Activated T-helper 1 cell treated with Interleukin-2 at 50 U/mL for 16 hours (primary cell): Measurements from ENCODE around the gene NRG4.
"Not testable (repeated sequence)": the region's sequence is repeated elsewhere in the genome, so short reads cannot be mapped to it uniquely, and the experiment has no call there.

Experiments
- DNase-seq: peaks from one replicate; pipeline ENCODE4 v3.0.0-alpha.2; 2020; ENCODE audit warnings: low read depth

Gene NRG4

DNA sequence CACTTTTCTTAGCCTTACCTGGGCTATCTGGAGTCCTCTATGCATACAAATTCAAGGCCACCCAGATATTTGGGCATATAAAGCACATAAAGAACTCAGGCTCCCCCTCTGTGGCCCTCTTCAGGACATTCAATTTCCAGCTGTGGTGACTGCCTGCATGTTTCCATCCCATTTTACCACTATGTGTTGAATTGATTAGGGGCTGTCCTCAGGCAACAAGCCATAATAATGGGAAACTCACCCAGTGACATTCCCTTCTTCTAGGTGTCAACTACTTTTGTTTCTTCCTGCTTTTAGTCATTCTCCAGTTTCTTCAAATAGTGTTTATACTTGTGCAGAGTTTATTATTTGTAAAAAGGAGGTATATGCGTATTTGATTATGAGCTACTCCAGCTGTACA is 18.0 kb downstream of the NRG4 start:
- DNase-seq: no peak

DNA sequence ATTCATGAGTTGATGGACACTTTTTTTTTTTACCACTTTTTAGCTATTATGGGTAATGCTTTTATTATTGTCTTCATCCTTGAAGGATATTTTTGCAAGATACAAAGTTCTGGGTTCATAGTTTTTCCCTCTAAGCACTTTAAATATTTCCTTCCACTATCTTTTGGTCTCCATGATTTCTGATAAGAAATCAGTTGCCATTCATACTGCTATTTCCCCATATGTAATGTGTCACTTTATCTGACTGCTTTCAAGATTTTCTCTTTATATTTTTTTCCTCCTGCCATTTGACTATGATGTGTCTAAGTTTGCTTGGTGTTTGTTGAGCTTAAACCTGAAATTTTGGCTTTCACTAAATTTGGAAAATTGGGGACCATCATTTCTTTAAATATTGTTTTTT is 19.3 kb downstream of the NRG4 start:
- DNase-seq: no peak

DNA sequence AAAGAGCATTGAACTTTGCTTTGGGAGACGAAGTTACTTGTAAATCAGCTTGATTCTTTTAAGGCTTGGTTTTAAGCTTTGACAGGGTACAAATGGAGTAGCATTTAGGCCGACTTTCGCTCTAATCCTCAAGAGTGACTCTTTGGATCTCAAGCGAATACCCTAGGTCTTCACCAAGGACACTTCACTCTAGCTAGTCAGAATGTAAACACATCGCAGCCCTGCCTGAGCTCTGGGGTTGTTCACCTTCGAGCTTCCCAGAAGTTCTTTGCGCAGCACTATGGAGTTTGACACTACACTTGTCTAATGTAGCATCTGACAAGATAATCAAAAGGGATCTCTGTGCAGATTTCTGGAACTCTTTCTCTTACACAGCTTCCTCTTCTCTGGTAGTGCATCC is 22.3 kb downstream of the NRG4 start:
- DNase-seq: no peak

DNA sequence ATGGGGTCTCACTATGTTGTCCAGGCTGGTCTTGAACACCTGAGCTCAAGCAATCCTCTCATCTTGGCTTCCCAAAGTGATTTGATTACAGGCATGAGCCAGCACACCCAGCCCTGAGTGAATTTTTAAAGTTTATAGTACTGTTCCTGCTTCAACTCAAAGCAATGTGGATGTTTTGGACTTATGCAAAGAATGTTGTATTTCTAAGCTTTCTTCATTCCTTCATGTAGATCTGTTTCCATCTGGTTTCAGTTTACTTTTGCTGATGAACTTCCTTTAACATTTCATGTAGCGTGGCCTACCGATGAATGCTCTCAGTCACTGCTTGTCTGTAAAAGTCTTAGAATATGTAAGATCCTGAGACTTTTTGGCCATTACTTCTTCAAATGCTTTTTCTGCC is 23.2 kb downstream of the NRG4 start:
- no peak for DNase-seq

DNA sequence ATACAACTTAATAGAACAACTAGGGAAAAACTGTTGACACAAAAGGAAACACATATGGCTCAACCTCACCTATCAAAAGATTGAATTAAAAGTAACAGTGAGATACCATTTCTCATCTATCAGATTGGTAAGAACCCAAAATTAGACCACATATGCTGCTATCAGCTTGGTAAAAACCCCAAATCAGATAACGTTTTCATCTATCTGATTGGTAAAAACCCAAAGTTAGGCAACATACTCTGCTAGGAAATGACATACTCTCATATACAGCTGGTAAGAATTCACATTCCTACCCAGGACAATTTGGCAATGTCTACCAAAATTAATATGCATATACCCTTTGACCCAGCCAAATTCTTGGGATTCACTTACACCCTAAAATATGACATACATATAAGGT is 26.3 kb downstream of the NRG4 start:
- DNase-seq: no peak

DNA sequence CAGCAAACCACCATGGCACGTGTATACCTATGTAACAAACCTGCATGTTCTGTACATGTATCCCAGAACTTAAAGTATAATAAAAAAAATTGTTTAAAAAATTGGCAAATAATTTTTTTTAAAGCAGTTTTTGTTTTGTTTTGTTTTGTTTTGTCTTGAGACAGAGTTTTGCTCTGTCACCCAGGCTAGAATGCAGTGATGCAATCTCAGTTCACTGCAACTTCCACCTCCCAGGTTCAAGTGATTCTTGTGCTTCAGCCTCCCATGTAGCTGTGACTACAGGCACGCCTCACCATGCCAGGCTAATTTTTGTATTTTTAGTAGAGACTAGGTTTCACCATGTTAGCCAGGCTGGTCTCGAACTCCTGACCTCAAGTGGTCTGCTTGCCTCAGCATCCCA is 27.5 kb downstream of the NRG4 start:
- not testable (repeated sequence) for DNase-seq

DNA sequence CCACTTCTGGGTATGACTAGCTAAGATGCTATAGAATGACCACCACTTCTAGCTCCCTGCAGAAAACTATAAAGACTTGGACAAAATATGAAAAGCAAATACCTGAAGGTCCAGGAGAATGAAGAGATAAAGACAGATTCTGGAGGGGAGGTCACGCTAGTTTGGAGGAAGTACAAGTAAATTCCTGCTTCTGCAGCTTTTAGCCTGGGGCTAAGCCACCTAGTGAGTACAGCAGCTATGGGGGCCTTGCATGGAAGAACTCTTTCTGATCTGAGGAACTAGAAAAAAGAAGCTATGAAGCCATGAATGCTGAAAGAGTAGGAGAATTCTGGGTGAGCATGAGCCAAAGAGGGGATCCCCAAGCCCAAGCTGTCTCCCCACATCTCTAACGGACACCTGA is 29.8 kb downstream of the NRG4 start:
- DNase-seq: no peak

DNA sequence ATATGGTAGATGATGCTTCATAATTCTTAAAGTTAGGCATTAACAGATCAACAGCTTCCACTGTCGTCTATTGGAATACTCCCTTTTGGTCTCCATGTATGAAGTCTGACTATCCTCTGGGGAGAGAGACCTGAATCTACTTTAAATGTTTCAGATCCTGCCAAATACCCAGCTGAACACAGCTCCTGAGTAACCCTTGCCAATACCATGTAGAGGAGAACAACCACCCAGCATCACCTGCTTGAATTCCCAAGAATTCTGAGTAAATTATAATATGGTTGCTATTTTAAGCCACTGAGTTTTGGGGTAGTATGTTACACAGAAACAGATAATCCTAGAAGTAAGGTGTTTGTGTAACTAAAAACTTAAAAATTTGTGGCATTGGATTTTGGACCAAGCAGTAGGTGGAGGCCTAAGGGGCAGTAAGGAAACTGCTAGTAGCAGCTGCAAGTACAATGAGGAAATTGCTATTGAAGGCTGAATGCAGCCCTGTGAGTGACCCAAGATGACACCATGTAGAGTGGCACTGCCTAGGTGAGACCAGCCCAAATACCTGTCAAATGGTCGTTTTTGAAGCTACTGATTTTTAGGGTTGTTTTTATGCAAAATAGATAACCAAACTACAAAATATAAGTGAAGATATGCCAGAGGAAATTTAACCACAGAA is 30.9 kb downstream of the NRG4 start:
- DNase-seq: no peak

DNA sequence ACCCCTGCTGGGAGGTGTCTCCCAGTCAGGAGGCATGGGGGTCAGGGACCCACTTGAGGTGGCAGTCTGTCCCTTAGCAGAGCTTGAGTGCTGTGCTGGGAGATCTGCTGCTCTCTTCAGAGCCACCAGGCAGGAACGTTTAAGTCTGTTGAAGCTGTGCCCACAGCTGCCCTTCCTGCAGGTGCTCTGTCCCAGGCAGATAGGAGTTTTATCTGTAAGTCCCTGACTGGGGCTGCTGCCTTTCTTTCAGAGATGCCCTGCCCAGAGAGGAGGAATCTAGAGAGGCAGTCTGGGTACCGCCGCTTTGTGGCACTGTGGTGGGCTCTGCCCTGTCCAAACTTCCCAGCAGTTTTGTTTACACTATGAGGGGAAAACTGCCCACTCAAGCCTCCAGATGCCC is 35.5 kb downstream of the NRG4 start:
- DNase-seq: not testable (repeated sequence)

DNA sequence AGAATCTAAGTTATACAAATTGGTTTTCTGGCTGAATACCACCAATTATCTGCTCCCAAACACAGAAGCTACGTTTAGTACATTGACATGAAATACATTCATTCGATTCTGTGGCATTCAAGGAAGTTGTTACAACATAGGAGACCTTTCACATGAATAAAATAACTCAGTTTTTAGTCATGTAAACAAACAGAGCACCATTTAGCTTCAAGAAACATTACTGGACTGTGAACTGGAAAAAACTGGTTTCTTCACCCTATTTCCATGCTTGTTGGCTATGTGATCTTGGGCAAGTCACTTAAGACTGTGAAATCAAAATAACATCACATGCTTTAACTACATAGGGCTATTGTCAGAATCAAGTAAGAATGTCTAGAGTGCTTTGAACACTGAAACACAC is 46.2 kb downstream of the NRG4 start:
- DNase-seq: no peak

DNA sequence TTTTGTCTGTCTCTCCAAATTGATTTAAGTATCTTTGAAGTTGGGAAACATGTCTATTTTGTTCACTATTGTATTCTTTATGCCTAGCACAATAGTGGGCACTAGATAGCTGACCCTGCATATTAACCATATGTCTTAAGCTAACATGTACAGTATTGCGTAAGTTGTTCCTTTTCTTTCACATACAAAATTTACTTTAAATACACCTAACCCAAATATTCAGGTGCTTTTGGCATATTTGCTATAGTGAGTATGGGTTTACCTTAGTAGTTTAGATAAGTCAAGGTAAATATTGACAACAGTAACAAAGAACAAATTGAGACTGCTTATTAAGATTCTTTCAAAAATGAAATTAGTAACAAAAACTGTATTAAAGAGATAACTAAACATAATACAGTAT is 50.9 kb downstream of the NRG4 start:
- DNase-seq: no peak

DNA sequence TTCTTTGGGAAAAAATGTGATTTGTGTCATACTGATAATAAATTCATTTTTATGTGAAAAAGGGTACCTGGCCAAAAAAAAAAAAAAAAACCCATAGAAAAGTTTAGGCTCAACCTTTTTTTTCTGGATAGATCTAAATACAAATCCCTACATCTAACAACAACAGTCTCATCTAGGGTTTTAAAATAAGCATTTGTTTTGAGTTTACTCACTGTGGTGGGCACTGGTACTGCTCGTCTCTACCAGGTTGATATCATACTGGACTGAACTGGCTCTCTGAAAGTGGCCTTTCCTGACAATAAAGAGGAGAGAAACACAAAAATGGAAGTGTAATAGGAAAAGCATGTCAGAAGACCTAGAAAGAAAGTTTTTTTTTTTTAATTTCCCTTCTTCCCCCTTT is 56.5 kb downstream of the NRG4 start:
- no peak for DNase-seq

DNA sequence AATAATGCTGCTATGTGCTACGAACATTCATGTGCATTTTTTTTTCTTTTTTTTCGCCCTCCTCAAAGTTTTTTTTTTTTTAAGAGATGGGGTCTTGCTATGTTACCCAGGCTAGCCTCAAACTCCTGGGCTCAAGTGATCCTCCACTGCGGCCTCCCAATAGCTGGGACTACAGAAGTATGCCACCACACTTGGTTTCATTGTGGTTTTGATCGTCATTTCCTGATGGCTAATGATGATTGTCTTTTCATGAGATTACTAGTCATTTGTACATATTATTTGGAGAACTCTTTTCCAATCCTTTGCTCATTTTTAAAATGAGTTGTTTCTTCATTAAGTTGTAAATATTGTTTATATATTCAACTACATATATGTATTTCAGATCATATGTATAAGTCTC is 59.7 kb downstream of the NRG4 start:
- no peak for DNase-seq

DNA sequence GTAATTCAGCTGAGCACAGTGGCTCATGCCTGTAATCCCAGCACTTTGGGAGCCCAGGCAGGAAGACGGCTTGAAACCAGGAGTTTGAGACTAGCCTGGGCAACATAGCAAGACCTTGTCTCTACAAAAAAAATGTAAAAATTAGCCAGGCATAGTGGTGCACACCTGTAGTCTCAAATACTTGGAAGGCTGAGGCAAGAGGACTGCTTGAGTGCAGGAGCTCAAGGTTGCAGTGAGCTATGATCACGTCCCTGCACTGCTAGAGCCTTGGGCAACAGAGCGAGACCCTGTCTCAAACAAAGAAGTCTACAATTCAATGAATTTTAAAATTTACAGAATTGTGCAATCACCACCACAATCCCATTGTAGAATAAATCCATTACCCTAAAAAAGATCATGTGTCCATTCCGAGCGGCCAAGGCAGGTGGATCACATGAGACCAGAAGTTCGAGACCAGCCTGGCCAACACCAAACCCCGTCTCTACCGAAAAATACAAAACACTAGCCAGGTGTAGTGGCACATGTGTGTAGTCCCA is 63.4 kb downstream of the NRG4 start:
- no peak for DNase-seq

DNA sequence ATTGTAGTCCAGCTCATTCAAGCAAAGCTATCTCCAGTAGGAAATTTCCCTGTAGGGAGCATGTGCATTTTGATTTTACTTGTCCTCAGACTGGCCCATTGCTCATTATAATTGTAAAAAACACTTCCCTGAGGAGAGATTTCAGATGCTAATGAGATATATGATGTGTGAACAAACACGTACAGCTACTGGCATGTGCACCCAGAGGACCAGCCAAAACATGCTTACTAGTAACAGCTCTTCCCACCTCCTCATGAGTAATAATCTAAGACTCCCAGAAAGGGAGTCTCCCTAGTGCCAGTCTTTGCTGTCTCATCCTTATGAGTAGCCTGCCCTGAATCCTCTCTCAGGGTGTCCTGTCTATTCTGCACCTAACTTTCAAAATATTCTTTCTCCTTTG is 65.1 kb downstream of the NRG4 start:
- no peak for DNase-seq

DNA sequence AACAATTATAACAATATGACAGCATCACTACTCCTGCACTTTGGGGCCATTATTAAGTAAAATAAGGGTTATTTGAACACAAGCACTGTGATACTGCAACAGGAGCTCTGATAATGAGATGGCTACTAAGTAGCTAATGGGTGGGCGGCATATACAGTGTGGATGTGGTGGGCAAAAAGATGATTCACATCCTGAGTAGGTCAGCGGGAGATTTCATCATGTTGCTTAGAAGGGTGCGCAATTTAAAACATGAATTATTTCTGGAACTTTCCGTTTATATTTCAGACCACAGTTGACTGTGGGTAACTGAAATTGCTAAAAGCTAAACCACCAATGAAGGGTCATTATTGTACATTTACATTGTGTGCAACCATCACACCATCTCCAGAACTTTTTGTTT is 66.3 kb downstream of the NRG4 start:
- DNase-seq: no peak

DNA sequence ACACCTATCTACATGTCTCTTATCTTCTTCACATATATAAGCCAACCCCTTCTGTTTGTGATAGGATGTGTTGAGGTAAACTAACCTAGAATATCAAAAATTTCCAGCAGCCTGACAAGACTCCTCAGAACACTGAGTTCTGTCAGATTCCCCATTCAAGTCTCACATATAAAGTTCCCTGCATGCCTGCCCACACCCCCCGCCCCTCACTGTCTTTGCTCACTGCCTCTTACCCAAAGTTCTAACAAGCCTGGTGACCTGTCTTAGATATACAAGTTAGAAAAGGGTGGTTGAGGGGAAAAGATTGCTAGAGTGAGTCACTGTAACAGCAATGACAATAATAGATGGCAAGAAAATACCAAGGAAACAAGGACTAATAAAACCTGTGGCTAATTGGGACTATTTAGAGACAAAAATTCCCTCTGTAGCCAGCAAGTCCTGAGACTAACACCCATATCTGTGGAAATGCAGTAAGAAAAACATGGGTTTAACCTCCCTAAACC is 68.5 kb downstream of the NRG4 start:
- DNase-seq: no peak

DNA sequence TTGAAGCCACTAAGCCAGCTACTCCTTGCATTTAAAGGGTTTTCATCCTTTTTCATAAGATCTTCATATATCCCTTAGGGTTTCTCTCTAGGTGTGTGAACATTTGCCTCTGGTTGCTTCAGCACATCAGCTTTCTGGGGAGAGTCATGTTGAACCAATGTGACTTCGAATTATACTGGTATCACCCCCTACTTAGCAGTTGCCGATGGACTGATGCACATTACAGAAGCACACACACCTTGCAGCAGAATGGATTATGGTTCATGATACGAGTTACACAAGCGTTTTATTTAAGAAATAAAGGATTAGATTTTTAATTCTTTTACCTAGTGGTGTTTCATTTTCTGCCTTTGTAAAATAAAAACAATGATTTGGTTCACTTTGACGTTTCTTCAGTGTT is 69.0 kb downstream of the NRG4 start:
- no peak for DNase-seq

DNA sequence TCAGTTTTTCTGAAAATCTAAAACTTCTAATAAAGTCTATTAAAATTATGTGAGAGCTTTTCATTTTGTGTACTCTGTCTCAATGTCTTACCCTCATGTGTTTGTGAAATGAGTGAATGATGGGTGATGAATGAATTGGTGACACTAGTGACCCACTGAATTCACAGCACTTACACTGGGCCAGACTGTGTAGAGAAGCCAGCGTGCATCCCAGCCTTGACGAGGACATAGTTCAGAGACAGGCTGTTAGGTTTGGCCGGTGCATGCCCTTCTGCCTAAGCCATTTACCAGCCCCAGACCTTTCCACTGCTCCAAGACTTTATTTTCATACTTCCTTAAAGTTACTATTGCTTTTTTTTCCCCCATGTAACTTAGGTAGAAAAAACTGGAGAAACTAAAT is 69.8 kb downstream of the NRG4 start:
- DNase-seq: no peak

DNA sequence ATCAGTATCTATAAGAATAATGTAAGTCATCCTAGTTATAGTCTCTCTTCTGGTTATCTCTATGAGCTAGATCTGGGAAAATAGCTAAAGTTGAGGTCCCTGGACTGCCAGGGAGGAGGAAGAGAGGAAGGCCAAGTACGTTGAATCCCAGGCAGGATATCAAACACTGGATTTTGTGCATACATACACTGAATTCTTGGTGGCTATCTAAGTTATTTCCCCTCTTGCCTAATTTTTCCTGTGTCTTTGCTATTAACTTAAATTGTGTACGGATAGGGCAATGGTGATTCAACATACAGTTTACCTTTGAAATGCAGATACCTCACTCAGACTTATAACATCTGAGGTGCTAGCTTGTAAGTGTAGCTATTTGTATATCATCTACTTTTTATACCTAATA is 81.4 kb downstream of the NRG4 start:
- DNase-seq: no peak

DNA sequence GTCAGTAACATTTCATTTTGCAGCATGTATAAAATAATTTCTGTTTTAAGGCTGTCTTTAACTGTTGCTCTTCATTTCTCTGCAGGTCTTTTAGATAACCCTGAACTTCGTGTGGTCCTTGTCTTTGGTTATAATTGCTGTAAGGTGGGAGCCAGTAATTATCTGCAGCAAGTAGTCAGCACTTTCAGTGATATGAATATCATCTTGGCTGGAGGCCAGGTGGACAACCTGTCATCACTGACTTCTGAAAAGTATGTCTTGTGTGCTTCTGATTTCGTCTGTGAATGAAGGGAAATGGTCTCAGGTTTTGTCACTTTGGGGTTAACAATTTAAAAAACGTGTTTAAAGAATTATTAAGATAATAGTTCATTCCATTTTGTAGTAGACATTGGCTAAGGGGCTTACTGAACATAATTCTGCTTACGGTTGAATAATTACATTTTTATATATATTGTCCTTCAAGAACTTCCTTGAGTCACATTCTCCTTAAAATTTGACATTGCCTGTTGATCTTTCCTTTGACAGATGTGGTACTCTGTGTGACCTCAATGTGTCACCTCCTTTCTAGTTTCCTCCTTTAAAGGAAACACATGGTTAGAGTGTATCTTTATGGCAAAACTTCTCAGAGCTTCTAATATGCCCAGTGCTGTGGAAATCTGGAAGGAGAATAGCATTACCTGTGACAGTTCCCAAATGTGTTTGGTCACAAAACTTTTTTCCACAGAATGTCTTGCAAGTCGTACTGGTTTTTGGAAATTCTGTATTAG is 82.2 kb downstream of the NRG4 start:
- no peak for DNase-seq

DNA sequence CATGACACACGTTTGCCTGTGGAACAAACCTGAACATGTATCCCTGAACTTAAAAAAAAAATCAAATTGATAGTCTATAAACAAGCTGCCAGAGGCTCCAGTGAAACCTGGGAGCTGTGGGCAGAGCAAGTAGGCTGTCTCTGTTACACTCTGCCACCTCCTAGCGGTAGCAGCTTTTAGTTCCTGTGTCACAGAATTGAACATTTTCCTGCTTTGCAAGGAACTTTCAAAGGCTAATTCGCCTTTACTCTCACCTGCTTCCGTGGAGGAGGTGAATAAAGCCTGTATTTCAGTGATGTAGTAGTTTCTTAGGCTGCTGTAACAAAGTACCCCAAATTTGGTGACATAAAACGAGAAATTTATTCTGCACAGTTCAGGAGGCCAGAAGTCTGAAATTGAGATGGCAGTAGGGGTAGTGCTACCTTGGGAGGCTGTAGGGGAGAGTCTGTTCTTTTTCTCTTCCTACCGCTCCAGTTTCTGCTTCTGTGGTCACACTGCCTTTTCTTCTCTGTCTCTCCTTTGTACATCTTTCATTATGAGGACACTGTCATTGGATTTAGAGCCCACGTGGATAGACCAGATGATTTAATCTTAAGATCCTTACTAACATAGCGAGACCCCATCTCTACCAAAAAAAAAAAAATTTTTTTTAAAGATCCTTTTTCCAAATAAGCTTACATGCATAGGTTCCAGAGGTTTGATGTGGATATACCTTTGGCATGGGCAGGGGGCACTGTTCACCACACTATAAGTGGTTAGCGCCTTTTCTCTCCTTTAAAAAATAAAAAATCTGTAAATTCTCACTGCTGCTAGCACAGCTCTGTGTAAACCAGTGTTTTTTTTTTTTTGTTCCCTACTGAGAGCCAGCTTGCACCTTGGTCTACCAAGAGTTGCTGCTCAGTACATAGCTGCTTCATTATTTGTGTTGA is 83.3 kb downstream of the NRG4 start:
- DNase-seq: no peak

DNA sequence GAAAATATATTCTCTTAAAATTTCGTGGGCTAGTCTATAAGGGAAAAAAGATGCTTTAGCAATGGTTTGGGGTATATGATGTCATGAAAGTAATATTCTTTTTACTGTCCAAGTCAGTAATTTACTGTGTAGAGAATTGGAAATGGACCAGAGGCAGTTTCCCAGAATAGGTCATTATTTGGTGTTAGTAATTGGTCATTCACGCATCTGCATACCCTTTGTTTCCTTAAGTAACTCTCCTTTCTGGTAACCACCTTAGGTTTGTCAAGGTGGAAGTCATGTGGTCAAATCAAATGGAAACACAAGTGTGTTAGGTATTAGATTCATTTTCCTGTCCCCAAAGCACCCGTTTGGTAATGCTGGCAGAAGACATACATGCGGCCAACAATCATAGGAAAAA is 84.6 kb downstream of the NRG4 start:
- DNase-seq: no peak
